Measurements from ENCODE around the gene MAD2L1BP.

DNA sequence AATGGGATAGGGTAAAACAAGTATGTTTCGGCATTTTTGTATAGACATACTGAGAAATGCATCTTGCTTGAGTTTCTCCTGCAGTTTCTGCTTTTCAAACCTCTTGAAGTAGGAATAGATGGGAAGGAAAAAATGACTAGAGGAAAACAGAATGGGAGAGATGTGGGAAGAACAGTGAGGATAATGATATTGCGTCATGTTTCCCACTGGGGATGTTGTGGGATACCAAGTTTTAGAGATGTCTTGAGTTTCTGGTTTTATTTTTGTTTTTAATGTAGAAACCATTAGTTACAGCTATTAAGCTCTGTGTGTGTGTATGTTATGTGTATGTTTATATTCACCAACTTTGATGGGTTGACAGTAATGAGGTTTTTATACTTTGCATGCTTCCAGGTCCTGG, 35.0 kb upstream of the MAD2L1BP start:
- TF ChIP-seq, protein P1, sequence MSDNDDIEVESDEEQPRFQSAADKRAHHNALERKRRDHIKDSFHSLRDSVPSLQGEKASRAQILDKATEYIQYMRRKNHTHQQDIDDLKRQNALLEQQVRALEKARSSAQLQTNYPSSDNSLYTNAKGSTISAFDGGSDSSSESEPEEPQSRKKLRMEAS (IDR thresholded peaks at IDR 0.05; ENCODE audit: insufficient read depth, insufficient read length) = no peak
- TF ChIP-seq, protein P2, sequence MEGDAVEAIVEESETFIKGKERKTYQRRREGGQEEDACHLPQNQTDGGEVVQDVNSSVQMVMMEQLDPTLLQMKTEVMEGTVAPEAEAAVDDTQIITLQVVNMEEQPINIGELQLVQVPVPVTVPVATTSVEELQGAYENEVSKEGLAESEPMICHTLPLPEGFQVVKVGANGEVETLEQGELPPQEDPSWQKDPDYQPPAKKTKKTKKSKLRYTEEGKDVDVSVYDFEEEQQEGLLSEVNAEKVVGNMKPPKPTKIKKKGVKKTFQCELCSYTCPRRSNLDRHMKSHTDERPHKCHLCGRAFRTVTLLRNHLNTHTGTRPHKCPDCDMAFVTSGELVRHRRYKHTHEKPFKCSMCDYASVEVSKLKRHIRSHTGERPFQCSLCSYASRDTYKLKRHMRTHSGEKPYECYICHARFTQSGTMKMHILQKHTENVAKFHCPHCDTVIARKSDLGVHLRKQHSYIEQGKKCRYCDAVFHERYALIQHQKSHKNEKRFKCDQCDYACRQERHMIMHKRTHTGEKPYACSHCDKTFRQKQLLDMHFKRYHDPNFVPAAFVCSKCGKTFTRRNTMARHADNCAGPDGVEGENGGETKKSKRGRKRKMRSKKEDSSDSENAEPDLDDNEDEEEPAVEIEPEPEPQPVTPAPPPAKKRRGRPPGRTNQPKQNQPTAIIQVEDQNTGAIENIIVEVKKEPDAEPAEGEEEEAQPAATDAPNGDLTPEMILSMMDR (IDR thresholded peaks at IDR 0.05; ENCODE audit: extremely low read depth in 1 of 2, insufficient read depth in 1 of 2, low read depth in 1 of 2, low read length in 2 of 2) = no peak
- TF ChIP-seq POLR2A (IDR thresholded peaks at IDR 0.05; ENCODE audit: low read depth, low read length) = no peak
- TF ChIP-seq FOS (IDR thresholded peaks at IDR 0.05; ENCODE audit: borderline replicate concordance, insufficient read depth, low read length) = no peak
- TF ChIP-seq EZH2 (IDR thresholded peaks at IDR 0.05; ENCODE audit: borderline replicate concordance, low read depth, low read length, severe bottlenecking) = no peak
